ENCODE measurements around the gene DENND6A. TPM values are rescaled to one million over a fixed set of nuclear protein-coding genes. Genes with fewer than 3 reads are reported as not detected.
"Not testable (repeated sequence)": the region's sequence is repeated elsewhere in the genome, so short reads cannot be mapped to it uniquely, and the experiment has no call there.

Gene DENND6A
- total RNA-seq, 4 donors from 2014 or later, result 17.4 to 26.9 (median 18.8) TPM

GRCh38 chr3:57696801-57697321, 4.0 kb upstream of the DENND6A start:
- Histone ChIP-seq H3K9me3 (no peaks in the 10 kb centered on the region), H3K27me3 (no peaks in the 10 kb centered on the region), H3K36me3 (no peaks in the 10 kb centered on the region), H3K4me3 (no peak overlapping the region), H3K27ac (peak overlapping the region; percentile 23), H3K4me1 (peaks cover 13% of the 10 kb centered on the region)
- WGBS, result 21% methylated on average over 3 of the region's 3 CpGs
- no peak for TF ChIP-seq EP300 (IDR thresholded peaks at IDR 0.05)
- TF ChIP-seq POLR2AphosphoS5 (IDR thresholded peaks at IDR 0.05), result no peak
- TF ChIP-seq POLR2A (IDR thresholded peaks at IDR 0.05), result no peak
- TF ChIP-seq CTCF (IDR thresholded peaks at IDR 0.05), result no peak
- DNase-seq (ENCODE audit: low spot score in 2 of 2), result no peak

GRCh38 chr3:57694146-57694545, 1.3 kb upstream of the DENND6A start:
- Histone ChIP-seq H3K36me3 (no peaks in the 10 kb centered on the region), H3K9me3 (no peaks in the 10 kb centered on the region), H3K4me3 (no peak overlapping the region), H3K27ac (no peak overlapping the region), H3K27me3 (no peaks in the 10 kb centered on the region), H3K4me1 (peaks cover 38% of the 10 kb centered on the region)
- 86% methylated on average over 13 of the region's 13 CpGs for WGBS
- no peak for DNase-seq (ENCODE audit: low spot score in 2 of 2)
- no peak for TF ChIP-seq POLR2A (IDR thresholded peaks at IDR 0.05)
- no peak for TF ChIP-seq POLR2AphosphoS5 (IDR thresholded peaks at IDR 0.05)
- TF ChIP-seq EP300 (IDR thresholded peaks at IDR 0.05), result no peak
- TF ChIP-seq CTCF (IDR thresholded peaks at IDR 0.05), result no peak

GRCh38 chr3:57692133-57692395, 813 bp downstream of the DENND6A start:
- 0% methylated on average over 9 of the region's 9 CpGs for WGBS
- not testable (repeated sequence) for DNase-seq (ENCODE audit: low spot score in 2 of 2)
- H3K4me1 ChIP-seq, result peaks cover 47% of the 10 kb centered on the region

GRCh38 chr3:57691411-57692132, 1.3 kb downstream of the DENND6A start:
- H3K36me3 ChIP-seq, result no peaks in the 10 kb centered on the region
- H3K27ac ChIP-seq, result peak overlapping the region; percentile 99
- peak overlapping the region; percentile 97 for H3K4me3 ChIP-seq
- no peak for DNase-seq (ENCODE audit: low spot score in 2 of 2)
- H3K9me3 ChIP-seq, result no peaks in the 10 kb centered on the region
- peaks cover 43% of the 10 kb centered on the region for H3K4me1 ChIP-seq
- WGBS, result 15% methylated on average over 18 of the region's 19 CpGs
- H3K27me3 ChIP-seq, result no peaks in the 10 kb centered on the region
- TF ChIP-seq EP300 (IDR thresholded peaks at IDR 0.05) (no peak), CTCF (IDR thresholded peaks at IDR 0.05) (no peak), POLR2AphosphoS5 (IDR thresholded peaks at IDR 0.05) (no peak), POLR2A (IDR thresholded peaks at IDR 0.05) (no peak)

More at GRCh38 chr3:57692133-57692395, 813 bp downstream of the DENND6A start:
- H3K36me3 ChIP-seq, H3K27me3 ChIP-seq, H3K9me3 ChIP-seq: not testable (repeated sequence)
- Histone ChIP-seq H3K27ac (peak overlapping the region; percentile 99), H3K4me3 (peak overlapping the region; percentile 97)

GRCh38 chr3:57689367-57690053, 3.4 kb downstream of the DENND6A start:
- DNase-seq (ENCODE audit: low spot score in 2 of 2), result no peak
- WGBS, result 69% methylated on average over 4 of the region's 4 CpGs
- no peak overlapping the region for H3K27ac ChIP-seq
- no peaks in the 10 kb centered on the region for H3K36me3 ChIP-seq
- no peak overlapping the region for H3K4me3 ChIP-seq
- peaks cover 48% of the 10 kb centered on the region for H3K4me1 ChIP-seq
- TF ChIP-seq POLR2AphosphoS5 (IDR thresholded peaks at IDR 0.05), result no peak
- TF ChIP-seq CTCF (IDR thresholded peaks at IDR 0.05), result no peak
- TF ChIP-seq POLR2A (IDR thresholded peaks at IDR 0.05), result no peak
- TF ChIP-seq EP300 (IDR thresholded peaks at IDR 0.05), result no peak
- H3K27me3 ChIP-seq, result no peaks in the 10 kb centered on the region
- H3K9me3 ChIP-seq, result no peaks in the 10 kb centered on the region
